GM23338 (cell line): ENCODE data around the gene CAMKK2. TPM values are rescaled to one million over a fixed set of nuclear protein-coding genes. Genes with fewer than 3 reads are reported as not detected.
A peak's percentile ranks its signal among the peaks of the same experiment; 100 is the strongest.

Experiments
- ATAC-seq: fragments of 200-7000 bp; cut with Tn5 transposase; 3 replicates; pipeline ENCODE4 v1.9.1; 2020
- DNase-seq: peaks from one replicate; pipeline ENCODE4 v3.0.0-alpha.2; 2015; ENCODE audit warnings: low spot score
- H2AFZ ChIP-seq: fragments of 200-600 bp; sonication (generic); 2 replicates; pipeline ENCODE4 v1.8.0; 2016; ENCODE audit warnings: antibody characterized with exemption, mild to moderate bottlenecking, moderate library complexity
- H3F3A ChIP-seq: fragments of 200-600 bp; sonication (generic); replicated peaks from 2 replicates; pipeline ENCODE4 v1.8.0; 2017; ENCODE audit warnings: antibody characterized with exemption, mixed run types, low read depth
- H3K27ac ChIP-seq: fragments of 200-600 bp; sonication (generic); 2 replicates; pipeline ENCODE4 v1.6.1; 2016; ENCODE audit warnings: low read depth
- H3K27me3 ChIP-seq: fragments of 200-600 bp; sonication (generic); 2 replicates; pipeline ENCODE4 v1.8.0; 2016; ENCODE audit warnings: mild to moderate bottlenecking, mixed run types, moderate library complexity; ENCODE audit not compliant: insufficient read depth
- H3K36me3 ChIP-seq: fragments of 200-600 bp; sonication (generic); 2 replicates; pipeline ENCODE4 v1.8.0; 2016; ENCODE audit warnings: mild to moderate bottlenecking; ENCODE audit not compliant: insufficient read depth
- H3K4me1 ChIP-seq: fragments of 200-600 bp; sonication (generic); 2 replicates; pipeline ENCODE4 v1.8.0; 2016; ENCODE audit warnings: mild to moderate bottlenecking, moderate library complexity; ENCODE audit not compliant: insufficient read depth
- H3K4me2 ChIP-seq: fragments of 200-600 bp; sonication (generic); 2 replicates; pipeline ENCODE4 v1.7.1; 2017; ENCODE audit warnings: mixed run types
- H3K4me3 ChIP-seq: fragments of 200-600 bp; sonication (generic); 2 replicates; pipeline ENCODE4 v1.6.1; 2016; ENCODE audit warnings: mixed run types
- H3K79me2 ChIP-seq: fragments of 200-600 bp; sonication (generic); replicated peaks from 2 replicates; pipeline ENCODE4 v1.8.0; 2017; ENCODE audit warnings: mild to moderate bottlenecking; ENCODE audit not compliant: insufficient read depth
- H3K9me2 ChIP-seq: fragments of 200-600 bp; sonication (generic); 2 replicates; pipeline ENCODE4 v1.8.0; 2017; ENCODE audit not compliant: insufficient read depth
- H4K20me1 ChIP-seq: fragments of 200-600 bp; sonication (generic); replicated peaks from 2 replicates; pipeline ENCODE4 v1.8.0; 2017; ENCODE audit warnings: mild to moderate bottlenecking; ENCODE audit not compliant: insufficient read depth
- H3K27ac Mint-ChIP-seq: 2 replicates; pipeline ENCODE4 v1.8.0; 2020; ENCODE audit warnings: inconsistent platforms, mild to moderate bottlenecking, moderate library complexity, mixed read lengths
- H3K27me3 Mint-ChIP-seq: 3 replicates; pipeline ENCODE4 v1.8.0; 2022; ENCODE audit warnings: low read depth, mild to moderate bottlenecking, moderate library complexity, mixed read lengths, inconsistent platforms; ENCODE audit not compliant: insufficient read depth, poor library complexity
- H3K36me3 Mint-ChIP-seq: 3 replicates; pipeline ENCODE4 v1.8.0; 2021; ENCODE audit warnings: low read depth, mild to moderate bottlenecking, inconsistent platforms, moderate library complexity, mixed read lengths
- H3K4me1 Mint-ChIP-seq: 3 replicates; pipeline ENCODE4 v1.8.0; 2020; ENCODE audit warnings: mild to moderate bottlenecking, inconsistent platforms, mixed read lengths
- H3K4me3 Mint-ChIP-seq: 3 replicates; pipeline ENCODE4 v1.8.0; 2021; ENCODE audit warnings: moderate library complexity, mild to moderate bottlenecking, inconsistent platforms, mixed read lengths
- H3K9me3 Mint-ChIP-seq: 3 replicates; pipeline ENCODE4 v1.8.0; 2020; ENCODE audit warnings: moderate library complexity, mild to moderate bottlenecking, inconsistent platforms, mixed read lengths
- CTCF ChIP-seq, 2 experiments: fragments of 200-600 bp in 1 of 2; sonication (generic) in 1 of 2; conservative IDR thresholded peaks; 2 replicates each; pipeline versions ENCODE4 v1.5.1 to v1.6.1; 2016 to 2017; ENCODE audit warnings: antibody characterized with exemption in 2 of 2, low read depth in 2 of 2, mild to moderate bottlenecking in 2 of 2, moderate library complexity in 1 of 2
- EZH2 ChIP-seq: fragments of 200-600 bp; sonication (generic); IDR thresholded peaks from one replicate; pipeline ENCODE4 v1.8.0; 2017; ENCODE audit warnings: antibody characterized with exemption, mild to moderate bottlenecking, low read depth; ENCODE audit not compliant: unreplicated experiment
- EZH2phosphoT487 ChIP-seq: fragments of 200-600 bp; sonication (generic); IDR thresholded peaks from one replicate; pipeline ENCODE4 v1.8.1; 2018; ENCODE audit warnings: antibody characterized with exemption; ENCODE audit not compliant: unreplicated experiment
- JUNB ChIP-seq: IDR thresholded peaks from one replicate; pipeline ENCODE4 v1.6.1; 2016; ENCODE audit warnings: antibody characterized with exemption; ENCODE audit not compliant: unreplicated experiment
- NANOG ChIP-seq: IDR thresholded peaks from 2 replicates; pipeline ENCODE4 v1.6.1; 2016; ENCODE audit warnings: antibody characterized with exemption, borderline replicate concordance
- POLR2AphosphoS5 ChIP-seq: IDR thresholded peaks from 2 replicates; pipeline ENCODE4 v1.6.1; 2016; ENCODE audit warnings: antibody characterized with exemption, low read depth
- REST ChIP-seq: IDR thresholded peaks from one replicate; pipeline ENCODE4 v1.6.1; 2018; ENCODE audit warnings: antibody characterized with exemption; ENCODE audit not compliant: unreplicated experiment
- STAT1 ChIP-seq: IDR thresholded peaks from one replicate; pipeline ENCODE4 v1.6.1; 2016; ENCODE audit warnings: antibody characterized with exemption; ENCODE audit not compliant: unreplicated experiment
- ZNF114 ChIP-seq: fragments of 250-450 bp; sonication (Bioruptor Pico); IDR thresholded peaks from 2 replicates; pipeline ENCODE4 v1.5.0; 2020; ENCODE audit warnings: mild to moderate bottlenecking, moderate library complexity
- polyA plus RNA-seq: library from polyadenylated mRNA; unstranded; fragments of >200 nt; fragmentation: Nextera tagmentation; extraction: Ambion mirVana; gene quantifications from 2 replicates; pipeline ENCODE4 v1.2.1, GENCODE V29; 2016
- total RNA-seq: library from RNA; depleted of rRNA; stranded (reverse); fragments of >200 nt; shearing (Covaris generic); gene quantifications from 2 replicates; pipeline ENCODE4 v1.2.3, GENCODE V29; 2014

Gene CAMKK2
- total and polyA plus RNA-seq, 2 experiments from 2014 or later = 10.3 to 26.4 TPM

- Mint-ChIP-seq H3K4me3 (no peak overlapping the region; the same call in 2 of the 3 replicates), H3K4me1 (peaks cover 38% of the 10 kb centered on the region), H3K27me3 (peaks cover 12% of the 10 kb centered on the region), H3K27ac (peak overlapping the region; percentile 40; the same call in 1 of the 2 replicates), H3K36me3 (peaks cover 17% of the 10 kb centered on the region), H3K9me3 (no peaks in the 10 kb centered on the region)
- DNase-seq (peak; percentile 66), ATAC-seq (peak; percentile 60)
- TF ChIP-seq CTCF (conservative IDR thresholded peaks at IDR 0.05; ENCODE audit: low read depth in 2 of 2) (peak; percentile 11 to 21; a peak in 1 of 4 replicates), JUNB (no peak)
- H3K9me2 ChIP-seq = no peaks in the 10 kb centered on the region; the same call in 1 of the 2 replicates
- H3K79me2 ChIP-seq = no peaks in the 10 kb centered on the region
- H3K27me3 ChIP-seq = no peaks in the 10 kb centered on the region
- H3K4me2 ChIP-seq = peak overlapping the region; percentile 38; the same call in 1 of the 2 replicates
- no peak overlapping the region for H2AFZ ChIP-seq
- no peak overlapping the region for H3K4me3 ChIP-seq
- no peak overlapping the region; the same call in 1 of the 2 replicates for H3K27ac ChIP-seq
- no peaks in the 10 kb centered on the region for H3K36me3 ChIP-seq
- no peaks in the 10 kb centered on the region for H3F3A ChIP-seq
- peaks cover 17% of the 10 kb centered on the region; the same call in 1 of the 2 replicates for H3K4me1 ChIP-seq
- no peaks in the 10 kb centered on the region; the same call in 1 of the 2 replicates for H4K20me1 ChIP-seq
These were observed 55.9 kb downstream of the CAMKK2 start for GRCh38 chr12:121240484-121241101.

GRCh38 chr12:121240062-121240420 is 56.5 kb downstream of the CAMKK2 start:
- H3K36me3 ChIP-seq = no peaks in the 10 kb centered on the region
- no peaks in the 10 kb centered on the region for H3K27me3 ChIP-seq
- no peaks in the 10 kb centered on the region; the same call in 1 of the 2 replicates for H3K9me2 ChIP-seq
- H3K4me2 ChIP-seq = 0 out of 2 replicates have a peak overlapping the region, but pooled peaks have one; percentile 26
- peaks cover 17% of the 10 kb centered on the region for H3K36me3 Mint-ChIP-seq
- no peak overlapping the region for H3K4me3 ChIP-seq
- H4K20me1 ChIP-seq = no peaks in the 10 kb centered on the region; the same call in 1 of the 2 replicates
- no peaks in the 10 kb centered on the region for H3K79me2 ChIP-seq
- H3K4me1 ChIP-seq = peaks cover 17% of the 10 kb centered on the region; the same call in 1 of the 2 replicates
- DNase-seq (no peak), ATAC-seq (no peak)
- peak overlapping the region; percentile 40; the same call in 1 of the 2 replicates for H3K27ac Mint-ChIP-seq
- peaks cover 41% of the 10 kb centered on the region for H3K4me1 Mint-ChIP-seq
- peaks cover 12% of the 10 kb centered on the region for H3K27me3 Mint-ChIP-seq
- no peak overlapping the region for H2AFZ ChIP-seq
- no peak overlapping the region; the same call in 1 of the 2 replicates for H3K27ac ChIP-seq
- H3K9me3 Mint-ChIP-seq = no peaks in the 10 kb centered on the region
- H3K4me3 Mint-ChIP-seq = no peak overlapping the region
- no peaks in the 10 kb centered on the region for H3F3A ChIP-seq
- TF ChIP-seq STAT1 (no peak), JUNB (no peak), NANOG (no peak), EZH2phosphoT487 (no peak), REST (no peak), CTCF (conservative IDR thresholded peaks at IDR 0.05; ENCODE audit: low read depth in 2 of 2) (no peak), EZH2 (no peak), ZNF114 (CRISPR knock-in tag) (no peak), POLR2AphosphoS5 (no peak)
